DND-41 (cell line): ENCODE measurements around the gene C15orf62.

Experiments used
- EZH2 ChIP-seq: IDR thresholded peaks from 3 replicates; pipeline ENCODE4 v1.6.1; 2012; ENCODE audit warnings: borderline replicate concordance, low read depth, mild to moderate bottlenecking, moderate library complexity, low read length, inconsistent platforms; ENCODE audit not compliant: severe bottlenecking
- TF ChIP-seq, protein P1 (sequence below): IDR thresholded peaks from 2 replicates; pipeline ENCODE4 v1.5.1; 2012; ENCODE audit warnings: borderline replicate concordance, low read length, moderate library complexity, mild to moderate bottlenecking; ENCODE audit not compliant: poor library complexity, severe bottlenecking; ENCODE audit errors: extremely low read depth

DNA sequence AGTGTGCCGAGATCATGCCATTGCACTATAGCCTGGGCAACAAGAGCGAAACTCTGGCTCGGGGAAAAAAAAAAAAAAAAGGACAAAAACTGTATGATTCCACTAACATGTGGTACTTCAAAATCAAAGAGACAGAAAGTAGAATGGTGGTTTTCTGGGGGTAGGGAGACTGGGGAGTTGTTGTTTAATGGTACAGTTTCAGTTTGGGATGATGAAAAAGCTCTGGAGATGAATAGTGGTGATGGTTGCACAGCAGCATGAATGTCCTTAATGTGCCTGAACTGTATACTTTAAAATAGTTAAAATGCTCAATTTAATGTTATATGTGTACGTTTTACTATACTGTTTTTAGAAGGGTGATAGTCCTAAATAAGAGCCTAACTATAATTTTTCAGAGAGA, 47.4 kb upstream of the C15orf62 start:
- TF ChIP-seq, protein P1, sequence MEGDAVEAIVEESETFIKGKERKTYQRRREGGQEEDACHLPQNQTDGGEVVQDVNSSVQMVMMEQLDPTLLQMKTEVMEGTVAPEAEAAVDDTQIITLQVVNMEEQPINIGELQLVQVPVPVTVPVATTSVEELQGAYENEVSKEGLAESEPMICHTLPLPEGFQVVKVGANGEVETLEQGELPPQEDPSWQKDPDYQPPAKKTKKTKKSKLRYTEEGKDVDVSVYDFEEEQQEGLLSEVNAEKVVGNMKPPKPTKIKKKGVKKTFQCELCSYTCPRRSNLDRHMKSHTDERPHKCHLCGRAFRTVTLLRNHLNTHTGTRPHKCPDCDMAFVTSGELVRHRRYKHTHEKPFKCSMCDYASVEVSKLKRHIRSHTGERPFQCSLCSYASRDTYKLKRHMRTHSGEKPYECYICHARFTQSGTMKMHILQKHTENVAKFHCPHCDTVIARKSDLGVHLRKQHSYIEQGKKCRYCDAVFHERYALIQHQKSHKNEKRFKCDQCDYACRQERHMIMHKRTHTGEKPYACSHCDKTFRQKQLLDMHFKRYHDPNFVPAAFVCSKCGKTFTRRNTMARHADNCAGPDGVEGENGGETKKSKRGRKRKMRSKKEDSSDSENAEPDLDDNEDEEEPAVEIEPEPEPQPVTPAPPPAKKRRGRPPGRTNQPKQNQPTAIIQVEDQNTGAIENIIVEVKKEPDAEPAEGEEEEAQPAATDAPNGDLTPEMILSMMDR: no peak
- no peak for TF ChIP-seq EZH2
